KMS-11 (cell line): ENCODE measurements around the gene TMEM184C.
A peak's percentile ranks its signal among the peaks of the same experiment; 100 is the strongest.

Experiments used
- H2AFZ ChIP-seq: fragments of 200-600 bp; sonication (generic); 2 replicates; pipeline ENCODE4 v1.6.1; 2016; ENCODE audit warnings: antibody characterized with exemption, mixed run types, low read depth
- H3K27ac ChIP-seq: fragments of 200-600 bp; sonication (generic); 2 replicates; pipeline ENCODE4 v1.6.1; 2016; ENCODE audit warnings: mild to moderate bottlenecking, mixed run types
- H3K27me3 ChIP-seq: fragments of 200-600 bp; sonication (generic); 2 replicates; pipeline ENCODE4 v1.6.1; 2017; ENCODE audit warnings: mild to moderate bottlenecking, low read depth, mixed run types, moderate library complexity; ENCODE audit not compliant: insufficient read depth
- H3K36me3 ChIP-seq: fragments of 200-600 bp; sonication (generic); 2 replicates; pipeline ENCODE4 v1.6.1; 2017; ENCODE audit warnings: mild to moderate bottlenecking, mixed run types; ENCODE audit not compliant: insufficient read depth
- H3K4me1 ChIP-seq: fragments of 200-600 bp; sonication (generic); 2 replicates; pipeline ENCODE4 v1.6.1; 2016; ENCODE audit warnings: mild to moderate bottlenecking, low read depth, mixed run types; ENCODE audit not compliant: poor library complexity, severe bottlenecking
- H3K4me2 ChIP-seq: fragments of 200-600 bp; sonication (generic); 2 replicates; pipeline ENCODE4 v1.7.0; 2016; ENCODE audit warnings: mild to moderate bottlenecking, mixed run types
- H3K4me3 ChIP-seq: fragments of 200-600 bp; sonication (generic); IDR thresholded peaks from 2 replicates; pipeline ENCODE4 v1.6.1; 2017; ENCODE audit warnings: low read depth, low read length, mixed read lengths; ENCODE audit not compliant: insufficient read depth
- H3K79me2 ChIP-seq: fragments of 200-600 bp; sonication (generic); 2 replicates; pipeline ENCODE4 v1.6.1; 2016; ENCODE audit warnings: low read depth, mixed run types; ENCODE audit not compliant: insufficient read depth
- H3K9ac ChIP-seq: fragments of 200-600 bp; sonication (generic); 2 replicates; pipeline ENCODE4 v1.6.1; 2016; ENCODE audit warnings: mild to moderate bottlenecking, mixed run types
- H4K20me1 ChIP-seq: fragments of 200-600 bp; sonication (generic); 2 replicates; pipeline ENCODE4 v1.6.1; 2016; ENCODE audit warnings: mild to moderate bottlenecking, mixed run types; ENCODE audit not compliant: insufficient read depth
- CTCF ChIP-seq: fragments of 200-600 bp; sonication (generic); conservative IDR thresholded peaks from 2 replicates; pipeline ENCODE4 v1.6.1; 2017; ENCODE audit warnings: low read depth, mild to moderate bottlenecking, antibody characterized with exemption, low read length, moderate library complexity, mixed read lengths

Gene TMEM184C

GRCh38 chr4:147717878-147718277 is 100.7 kb downstream of the TMEM184C start:
- TF ChIP-seq CTCF, result no peak
- Histone ChIP-seq H3K79me2 (no peaks in the 10 kb centered on the region), H3K27ac (no peak overlapping the region), H3K4me2 (peak overlapping the region; percentile 5; the same call in 1 of the 2 replicates), H4K20me1 (no peaks in the 10 kb centered on the region), H3K36me3 (no peaks in the 10 kb centered on the region), H2AFZ (no peak overlapping the region), H3K27me3 (no peaks in the 10 kb centered on the region), H3K4me3 (no peak overlapping the region), H3K4me1 (peaks cover 18% of the 10 kb centered on the region), H3K9ac (no peak overlapping the region)
